SKM-1 (cell line): ENCODE results near the gene PHF14.

ENCODE experiments used
- DNase-seq: peaks from one replicate; lab custom pipeline; 2025; ENCODE audit not compliant: unreplicated experiment; lab: John Stamatoyannopoulos, UW

PHF14 gene

DNA sequence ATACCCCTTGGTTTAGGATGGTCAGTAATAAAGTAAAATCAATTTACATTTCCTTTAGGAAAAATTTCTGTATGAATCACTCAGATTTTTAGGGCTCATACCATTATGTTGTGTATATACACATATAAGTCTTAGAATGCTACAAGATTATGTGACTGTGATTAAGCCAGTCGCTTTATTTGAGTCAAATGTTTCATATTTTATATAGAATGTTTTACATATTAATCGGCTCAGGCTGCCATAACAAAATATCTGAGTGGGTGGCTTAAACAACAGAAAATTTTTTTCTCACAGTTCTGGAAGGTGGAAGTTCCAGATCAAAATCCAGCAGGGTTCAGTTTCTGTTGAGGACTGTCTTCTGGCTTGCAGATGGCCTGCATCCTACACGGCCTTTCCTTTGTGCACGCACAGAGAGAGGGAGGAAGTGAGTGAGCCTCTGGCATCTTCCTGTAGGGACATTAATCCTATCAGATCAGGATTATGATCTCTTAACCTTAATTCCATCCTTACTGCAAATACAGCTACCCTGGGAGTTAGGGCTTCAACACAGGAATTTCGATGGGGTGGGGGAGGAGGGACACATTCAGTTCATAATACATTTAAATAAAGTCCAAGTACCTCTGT is 198.0 kb downstream of the PHF14 start:
- no peak for DNase-seq

DNA sequence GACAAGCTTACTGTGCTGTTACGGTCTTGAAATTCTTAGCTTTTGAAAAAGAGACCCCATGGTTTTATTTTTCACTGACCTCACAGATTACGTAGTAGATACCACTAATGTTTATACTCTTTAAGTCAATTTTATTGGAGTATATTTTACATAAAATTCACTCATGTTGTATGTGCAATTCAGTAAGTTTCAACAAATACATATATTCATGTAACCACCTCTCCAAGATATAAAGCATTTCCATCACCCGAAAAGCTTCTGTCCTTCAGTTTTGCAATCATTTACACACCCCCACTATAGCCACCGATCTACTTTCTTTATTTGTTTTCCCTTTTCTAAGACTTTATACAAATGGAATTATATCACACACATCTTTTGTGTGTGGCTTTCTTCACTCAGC is 199.2 kb downstream of the PHF14 start:
- DNase-seq: no peak

DNA sequence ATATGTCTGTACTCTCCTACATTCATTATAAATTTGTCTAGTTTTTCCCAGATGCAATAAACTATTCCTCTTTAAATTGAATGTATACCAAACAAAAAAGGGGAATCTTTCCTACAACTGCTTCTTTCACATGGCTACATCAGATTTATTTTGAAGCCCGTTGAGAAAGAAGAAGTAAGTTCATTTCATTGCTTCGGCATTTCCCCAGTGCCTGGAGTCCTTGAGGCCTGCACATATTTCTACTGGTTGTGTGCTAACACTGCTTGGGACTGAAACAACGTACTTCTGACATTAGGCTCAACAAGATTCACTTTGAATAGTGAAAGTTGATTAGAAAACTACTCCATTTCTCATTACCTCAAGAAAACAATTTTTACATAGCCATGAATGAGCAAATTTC is 201.7 kb downstream of the PHF14 start:
- DNase-seq: no peak

- no peak for DNase-seq
Measured at GRCh38 chr7:11175887-11176286, 202.2 kb downstream of the PHF14 start.

DNA sequence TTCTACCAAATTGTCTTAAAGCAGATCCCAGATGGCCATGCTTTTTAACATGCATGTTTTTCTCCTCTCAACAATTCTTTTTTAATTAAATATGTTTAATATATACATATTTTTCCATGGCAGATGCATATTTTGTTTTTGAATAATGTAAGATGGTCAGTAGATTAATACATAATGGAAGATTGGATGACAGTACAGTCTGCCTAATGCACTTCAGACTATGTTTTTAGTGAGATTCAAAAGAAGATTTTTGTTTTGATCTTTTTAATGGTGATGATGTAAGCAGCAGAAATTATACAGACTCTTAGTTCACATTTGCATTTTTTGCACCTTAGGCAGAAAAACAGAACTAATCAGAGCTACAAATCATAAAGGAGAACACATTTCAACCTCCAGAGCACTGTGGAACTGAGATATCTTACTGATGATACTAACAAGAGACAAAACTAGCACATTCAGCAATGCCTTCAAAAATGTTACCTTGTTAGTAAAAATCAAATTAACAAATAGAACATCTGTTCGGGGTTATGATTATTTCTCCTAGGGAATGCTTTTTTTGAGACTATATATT is 203.4 kb downstream of the PHF14 start:
- no peak for DNase-seq

DNA sequence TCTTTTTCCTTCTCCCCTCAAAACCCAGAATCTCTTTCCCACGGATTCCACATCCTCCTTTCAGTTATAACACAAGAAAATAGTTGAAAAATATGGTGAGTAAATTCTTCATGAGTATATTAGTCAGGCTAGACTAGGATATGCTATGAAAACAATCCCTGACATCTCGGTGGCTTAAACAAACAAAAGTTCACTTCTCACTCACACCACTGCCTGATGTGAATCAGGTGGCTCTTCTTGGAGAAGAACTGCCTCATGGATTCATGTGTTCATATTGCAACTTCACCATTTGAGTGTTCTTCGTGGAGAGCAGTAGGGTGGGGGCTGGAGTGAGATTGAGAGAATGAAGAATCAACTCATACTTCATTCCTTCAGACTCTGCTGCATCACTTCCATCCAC is 204.1 kb downstream of the PHF14 start:
- DNase-seq: no peak

DNA sequence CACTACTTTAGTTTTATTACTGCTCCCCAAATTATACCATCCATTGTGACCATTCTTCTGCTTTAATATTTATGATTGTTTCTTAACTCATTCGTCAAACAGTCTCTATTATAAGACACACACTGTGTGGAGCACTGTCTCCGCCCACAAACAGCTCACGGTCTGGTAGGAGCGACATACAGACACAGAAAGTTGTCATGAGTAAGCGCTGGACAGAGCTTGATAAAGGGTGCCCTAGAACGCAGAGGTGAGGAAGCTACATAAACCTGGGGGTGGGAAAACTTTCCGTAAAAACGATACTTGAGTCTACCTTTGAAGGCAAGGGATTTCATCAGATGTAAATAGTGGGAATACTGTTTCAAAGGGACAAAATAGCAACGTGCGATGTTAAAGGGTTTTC is 207.9 kb downstream of the PHF14 start:
- no peak for DNase-seq

DNA sequence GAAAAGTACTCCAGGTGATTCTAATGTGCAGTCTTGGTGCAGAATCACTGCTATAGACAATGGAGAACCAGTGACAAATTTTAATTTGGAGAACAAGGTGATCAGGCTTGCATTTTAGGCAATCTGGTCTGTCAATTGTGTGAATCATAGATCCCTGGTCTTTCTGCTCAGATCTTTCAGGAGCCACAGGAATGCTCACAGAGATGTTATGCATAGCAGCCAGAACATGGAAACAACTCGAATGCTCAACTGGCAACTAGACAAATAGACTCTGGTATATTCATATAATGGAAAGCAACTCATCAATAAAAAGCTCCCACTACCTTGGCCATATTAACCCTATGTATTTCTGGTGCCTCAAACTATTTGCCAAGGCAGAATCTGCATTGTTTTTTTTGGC is 209.1 kb downstream of the PHF14 start:
- DNase-seq: no peak

GRCh38 chr7:11185179-11185815 is 211.6 kb downstream of the PHF14 start:
- no peak for DNase-seq

- DNase-seq: no peak
Measured at GRCh38 chr7:11188529-11189310, 215.0 kb downstream of the PHF14 start.

- DNase-seq: no peak
Measured at GRCh38 chr7:11191081-11191480, 217.4 kb downstream of the PHF14 start.

- no peak for DNase-seq
Measured at GRCh38 chr7:11191574-11192220, 218.0 kb downstream of the PHF14 start.

GRCh38 chr7:11192506-11192905 is 218.8 kb downstream of the PHF14 start:
- DNase-seq: no peak

GRCh38 chr7:11193131-11193867 is 219.6 kb downstream of the PHF14 start:
- no peak for DNase-seq

GRCh38 chr7:11193888-11194287 is 220.2 kb downstream of the PHF14 start:
- no peak for DNase-seq

- DNase-seq: no peak
Measured at GRCh38 chr7:11194492-11194891, 220.8 kb downstream of the PHF14 start.

DNA sequence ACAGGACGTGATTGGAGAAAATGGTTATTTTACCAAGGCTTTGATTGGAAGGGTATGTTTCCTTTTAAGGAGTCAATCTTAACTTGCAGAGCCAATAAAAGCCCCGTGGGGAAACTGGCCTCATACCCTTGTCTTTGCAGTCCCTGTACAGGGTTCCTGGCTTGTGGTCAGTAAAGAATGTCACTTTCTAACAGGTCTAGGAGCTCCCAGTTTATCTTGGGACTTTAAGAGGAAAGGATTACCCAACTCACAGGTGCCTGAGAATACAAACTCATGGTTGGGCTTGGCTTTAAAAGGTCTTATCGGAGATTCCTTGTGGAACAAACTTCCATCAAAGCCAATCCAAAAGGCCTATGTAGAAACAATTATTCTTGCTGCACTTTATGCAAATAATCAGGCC is 221.8 kb downstream of the PHF14 start:
- no peak for DNase-seq

DNA sequence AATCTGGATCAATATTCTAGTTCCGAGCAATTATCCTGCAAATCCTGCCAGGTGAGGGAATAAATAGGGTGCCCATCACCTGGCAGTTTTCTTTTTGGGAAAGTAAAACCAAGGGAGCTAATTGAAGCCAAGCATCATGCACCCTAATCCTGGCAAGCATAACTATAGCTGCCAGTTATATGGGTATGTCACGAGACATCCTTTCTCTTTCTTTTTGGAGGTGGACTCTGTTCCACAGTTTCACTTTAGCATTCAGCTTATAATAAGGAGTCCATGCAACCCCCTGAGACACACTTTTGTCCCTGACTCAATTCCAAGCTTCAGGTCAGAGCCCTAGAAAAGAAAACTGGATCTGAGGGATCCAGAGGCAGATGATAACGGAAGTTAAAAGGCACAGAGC is 222.5 kb downstream of the PHF14 start:
- DNase-seq: no peak

- no peak for DNase-seq
Measured at GRCh38 chr7:11203224-11203623, 229.6 kb downstream of the PHF14 start.

DNA sequence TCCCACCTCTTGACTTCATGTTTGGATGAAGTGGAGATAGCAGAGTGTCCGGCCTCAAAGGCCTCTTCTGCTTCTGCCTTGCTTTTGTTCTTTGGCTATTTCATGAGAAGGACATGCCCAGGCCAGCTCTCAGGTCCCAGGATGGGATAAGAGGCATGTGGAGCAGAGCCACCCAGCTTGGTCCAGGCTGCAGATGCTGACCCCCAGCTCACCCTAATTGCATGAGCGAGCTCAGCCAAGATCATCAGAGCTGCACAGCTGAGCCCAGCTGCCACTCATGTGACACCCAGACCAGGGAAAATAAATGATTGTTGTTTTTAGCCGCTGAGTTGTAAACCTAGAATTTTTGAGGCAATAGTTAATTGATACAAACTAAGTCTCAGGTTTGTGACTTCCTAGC is 230.0 kb downstream of the PHF14 start:
- no peak for DNase-seq
